ENCODE results near the gene C2orf80.
"Not testable (repeated sequence)": the region's sequence is repeated elsewhere in the genome, so short reads cannot be mapped to it uniquely, and the experiment has no call there.

Gene C2orf80

DNA sequence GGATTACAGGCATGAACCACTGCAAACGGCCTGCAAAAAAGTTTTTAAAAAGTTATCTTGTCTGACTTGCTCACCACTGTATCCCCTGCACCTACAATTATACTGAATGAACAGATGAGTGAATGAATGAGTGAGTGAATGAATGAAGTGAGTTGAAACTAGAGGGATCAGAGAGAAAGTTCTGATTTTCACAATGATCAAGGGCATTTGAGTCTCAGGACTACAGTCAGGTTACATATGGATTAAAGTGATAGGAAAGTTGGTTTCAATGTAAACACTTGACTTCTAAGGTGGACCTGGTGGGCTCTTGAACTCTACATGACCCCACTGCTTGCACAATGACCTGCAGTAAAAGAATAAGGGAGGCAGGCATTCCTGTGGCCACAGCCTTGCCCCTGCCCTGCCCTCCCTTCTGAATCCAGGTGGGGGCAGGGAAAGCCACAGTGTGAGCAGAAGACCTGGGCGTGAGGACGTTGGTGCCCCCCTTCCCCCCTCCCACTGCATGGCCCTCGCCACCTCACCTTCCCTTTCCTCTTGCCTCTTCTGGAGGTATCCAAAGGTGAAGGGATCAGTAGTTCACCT, 10.7 kb downstream of the C2orf80 start:
- DNase-seq (ENCODE audit: low read depth), result no peak

DNA sequence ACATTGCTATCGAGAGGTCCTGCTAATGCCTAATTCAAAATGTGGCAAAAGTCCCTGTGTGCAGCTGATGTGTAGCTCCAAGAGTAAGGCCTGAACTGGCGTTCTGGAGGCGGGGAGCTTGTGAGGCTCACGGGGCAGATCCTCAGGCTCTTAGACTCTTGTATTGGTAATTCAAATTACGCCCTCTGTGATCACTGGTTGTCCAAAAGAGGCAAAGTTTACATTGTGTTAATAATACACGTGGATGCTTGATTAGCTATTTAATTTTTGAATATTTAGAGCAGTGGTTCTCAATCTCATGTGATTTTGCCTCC, 14.0 kb downstream of the C2orf80 start:
- DNase-seq (ENCODE audit: low read depth), result no peak

DNA sequence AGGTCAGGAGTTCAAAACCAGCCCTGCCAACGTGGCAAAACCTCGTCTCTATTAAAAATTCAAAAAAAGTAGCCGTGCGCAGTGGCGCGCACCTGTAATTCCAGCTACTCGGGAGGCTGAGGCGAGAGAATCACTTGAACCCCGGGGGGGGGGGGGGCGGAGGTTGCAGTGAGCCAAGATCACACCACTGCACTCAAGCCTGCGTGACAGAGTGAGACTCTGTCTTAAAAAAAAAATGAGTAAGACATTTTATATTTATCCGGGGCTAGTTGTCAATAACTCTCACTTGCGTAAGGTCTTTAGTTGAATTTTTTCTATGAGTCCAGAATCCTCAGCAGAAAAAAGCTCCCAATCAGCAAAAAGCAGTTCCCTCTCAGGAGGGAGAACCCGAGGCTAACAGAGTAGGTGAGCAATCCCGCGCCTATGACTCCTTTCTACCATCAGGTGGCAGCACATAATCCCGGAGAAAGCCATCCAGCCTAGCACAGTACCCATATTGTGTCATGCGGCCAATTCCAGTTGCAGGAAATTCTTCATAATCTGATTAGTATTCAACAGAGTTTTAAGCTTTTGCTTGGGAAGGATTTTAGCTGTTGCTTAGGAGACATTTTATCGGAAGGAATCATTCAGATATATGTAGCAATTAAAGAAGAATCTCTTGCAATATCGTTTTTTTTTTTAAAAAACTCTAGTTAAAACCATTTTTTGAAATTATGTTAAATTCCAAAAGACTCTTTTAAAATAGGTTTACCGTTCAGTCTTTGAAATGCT, 14.6 kb downstream of the C2orf80 start:
- peak; percentile 69 for DNase-seq (ENCODE audit: low read depth)

DNA sequence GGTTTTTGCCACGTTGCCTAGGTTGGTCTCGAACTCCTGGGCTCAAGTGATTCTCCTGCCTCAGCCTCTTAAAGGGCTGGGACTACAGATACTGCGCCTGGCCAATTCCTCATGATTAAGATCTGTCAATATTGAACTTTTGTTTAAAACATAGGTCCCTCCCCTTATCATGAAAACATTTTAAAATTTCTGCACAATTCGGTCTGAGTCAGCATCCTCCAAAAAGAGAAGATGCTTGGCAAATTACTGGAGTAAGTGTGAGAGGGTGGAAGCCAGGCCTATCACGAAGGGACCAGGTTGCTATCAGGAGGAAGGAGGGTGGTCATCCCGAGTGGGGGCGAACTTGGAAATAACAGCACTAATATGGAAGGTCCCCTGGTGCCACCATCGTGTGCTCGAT, 15.7 kb downstream of the C2orf80 start:
- DNase-seq (ENCODE audit: low read depth), result no peak

DNA sequence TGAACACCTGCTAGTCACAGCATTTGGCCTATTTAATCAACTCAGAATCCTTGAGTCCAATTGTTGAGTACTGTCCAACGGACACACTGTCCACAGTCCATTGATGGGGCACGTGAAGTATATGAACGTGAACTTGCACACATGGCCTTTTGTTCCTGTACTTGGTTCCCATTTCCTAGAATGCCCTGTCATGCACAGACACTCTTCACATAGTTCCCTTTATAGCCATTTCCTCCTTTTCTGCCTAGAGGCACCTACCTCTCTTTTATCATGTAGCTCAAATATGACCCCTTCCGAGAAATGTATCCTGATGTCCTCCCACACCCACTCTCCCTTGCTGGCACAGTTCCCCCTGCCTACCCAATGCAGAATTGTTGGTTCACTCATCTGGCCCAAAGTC, 17.7 kb downstream of the C2orf80 start:
- no peak for DNase-seq (ENCODE audit: low read depth)

DNA sequence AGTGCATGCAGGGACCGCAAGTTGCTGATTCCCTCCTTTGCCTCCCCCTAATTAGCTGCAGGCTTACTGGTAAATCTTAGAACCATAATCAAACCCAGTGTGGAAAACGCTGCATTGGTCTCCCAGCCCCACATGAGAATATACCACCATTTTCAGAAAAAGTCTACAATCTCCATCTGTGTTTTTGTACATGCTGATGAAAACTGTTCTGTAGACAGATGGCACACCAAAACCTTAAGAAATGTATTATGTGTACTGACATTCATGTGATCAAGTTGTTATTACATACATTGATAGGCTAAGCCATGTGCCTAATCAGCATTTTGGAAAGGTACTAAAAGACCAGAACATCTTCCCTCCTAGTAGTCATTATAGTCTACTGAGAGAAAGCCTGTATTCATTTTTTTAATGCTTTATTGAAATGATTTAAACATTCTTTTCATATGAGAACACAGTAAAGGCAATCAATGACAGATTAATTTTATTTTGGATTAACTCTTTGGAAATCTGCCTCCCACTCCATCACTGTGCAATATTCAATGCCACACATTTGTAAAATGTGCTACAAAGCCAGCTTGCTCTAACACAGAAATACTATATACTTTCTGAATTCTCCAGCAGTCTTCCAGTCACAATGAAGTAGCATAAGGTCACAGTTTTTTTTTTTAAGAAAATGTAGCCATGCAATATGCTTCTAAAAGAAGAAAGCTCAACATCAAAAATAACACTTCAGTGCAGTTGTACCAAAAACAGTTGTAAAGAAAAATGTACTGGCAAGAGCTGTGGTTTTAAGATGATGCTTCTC, 24.7 kb downstream of the C2orf80 start:
- DNase-seq (ENCODE audit: low read depth), result no peak

DNA sequence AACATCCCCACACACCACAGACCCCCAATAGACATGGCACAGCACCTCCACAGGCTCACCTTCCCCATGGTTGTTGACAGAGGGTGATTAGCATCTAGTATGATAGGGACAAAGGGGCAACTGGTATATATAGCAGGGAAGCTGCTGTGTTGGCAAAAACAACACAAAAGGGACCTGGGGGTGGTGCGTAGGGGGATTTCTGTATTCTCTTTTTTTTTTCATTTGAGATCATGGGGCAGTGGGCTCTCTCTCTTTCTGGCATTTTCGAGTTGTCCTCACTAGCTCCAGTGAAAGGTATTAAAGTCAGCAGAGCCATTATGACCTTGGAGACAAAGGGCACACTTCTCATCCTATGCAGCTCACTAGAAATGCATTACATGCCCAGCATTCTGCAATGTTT, 26.3 kb downstream of the C2orf80 start, which contains the start of gene CRYGA:
Gene CRYGA, minus strand, starts transcription at position 101 of the 400 bp plus-strand sequence. Its CDS starts 33 bp downstream, at position 68.
- no peak for DNase-seq (ENCODE audit: low read depth)

DNA sequence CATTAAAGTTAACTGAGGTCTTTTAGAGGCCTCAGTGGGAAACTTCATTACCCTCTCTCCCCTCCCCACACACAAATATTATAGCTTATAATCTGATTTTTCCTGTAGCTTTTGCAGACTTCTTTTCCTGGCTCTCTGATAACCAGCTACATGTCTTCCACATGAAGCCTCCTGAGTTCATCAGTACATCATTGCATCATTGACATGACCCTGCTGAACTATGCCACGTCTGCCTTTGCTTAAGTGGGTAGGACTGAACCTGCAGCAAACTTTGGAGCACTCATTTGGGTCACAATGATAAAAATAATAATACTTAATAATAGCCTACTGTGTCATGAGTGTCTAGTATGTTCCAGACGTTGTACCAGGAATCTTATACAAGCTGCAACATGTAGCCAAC, 33.4 kb downstream of the C2orf80 start:
- DNase-seq (ENCODE audit: low read depth), result no peak

DNA sequence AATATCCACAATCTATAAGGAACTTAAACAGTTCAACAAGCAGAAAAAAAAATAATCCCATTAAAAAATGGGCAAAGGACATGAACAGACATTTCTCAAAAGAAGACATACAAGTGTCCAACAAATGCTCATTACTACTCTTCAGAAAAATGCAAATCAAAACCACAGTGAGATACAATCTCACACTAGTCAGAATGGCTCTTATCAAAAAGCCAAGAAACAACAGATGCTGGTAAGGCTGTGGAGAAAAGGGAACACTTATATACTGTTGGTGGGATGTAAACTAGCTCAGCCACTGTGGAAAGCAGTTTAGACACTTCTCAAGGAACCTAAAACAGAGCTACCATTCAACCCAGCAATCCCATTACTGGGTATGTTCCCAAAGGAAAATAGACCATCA, 36.7 kb downstream of the C2orf80 start:
- DNase-seq (ENCODE audit: low read depth), result no peak

DNA sequence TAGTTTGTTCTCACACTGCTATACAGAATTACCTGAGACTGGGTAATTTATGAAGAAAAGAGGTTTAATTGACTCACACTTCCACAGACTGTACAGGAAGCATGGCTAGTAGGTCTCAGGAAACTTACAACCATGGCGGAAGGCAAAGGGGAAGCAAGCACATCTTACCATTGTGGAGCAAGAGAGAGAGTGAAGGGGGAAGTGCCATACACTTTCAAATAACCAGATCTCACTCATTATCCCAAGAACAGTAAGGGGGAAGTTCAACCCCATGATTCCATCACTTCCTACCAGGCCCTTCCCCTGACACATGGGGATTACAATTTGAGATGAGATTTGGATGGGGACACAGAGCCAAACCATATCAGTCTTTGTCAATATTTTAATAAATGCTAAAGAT, 38.9 kb downstream of the C2orf80 start:
- DNase-seq (ENCODE audit: low read depth), result no peak

DNA sequence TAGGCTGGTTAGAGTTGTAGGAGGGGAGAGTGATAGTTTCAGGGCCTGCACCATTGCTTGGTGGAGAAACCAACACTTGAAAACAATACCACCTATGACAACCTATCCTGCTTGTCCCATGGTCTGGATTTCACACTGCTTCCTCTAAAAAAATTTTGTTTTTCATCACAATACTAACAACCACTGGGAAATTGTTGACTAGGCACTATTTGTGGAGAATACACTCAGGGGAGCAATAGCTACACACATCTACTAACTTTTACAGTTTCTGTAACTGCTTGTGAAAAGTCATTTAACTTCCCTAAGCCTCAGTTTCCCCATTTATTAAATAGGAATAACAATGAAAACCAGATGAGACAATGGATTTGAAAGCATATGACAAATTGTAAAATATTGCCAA, 39.7 kb downstream of the C2orf80 start:
- DNase-seq (ENCODE audit: low read depth), result no peak

DNA sequence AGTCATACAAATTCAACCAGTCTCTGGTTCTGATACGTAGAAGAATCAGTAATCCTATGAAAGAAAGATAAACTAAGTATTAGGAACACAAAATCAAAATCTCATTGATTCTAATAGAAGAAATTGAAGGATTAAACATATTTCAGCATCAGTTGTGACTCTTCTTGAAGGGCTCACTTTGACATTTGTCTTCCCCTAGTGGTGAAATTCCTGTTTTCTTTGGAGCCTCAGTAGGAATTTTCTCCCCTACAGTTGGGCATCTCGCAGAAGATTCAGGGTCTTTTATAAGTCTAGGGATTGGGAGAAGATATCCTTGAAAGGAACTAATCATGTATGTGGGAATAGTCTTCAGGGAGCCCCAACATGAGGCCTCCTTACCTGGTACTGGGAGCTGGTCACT, 41.0 kb downstream of the C2orf80 start:
- no peak for DNase-seq (ENCODE audit: low read depth)

DNA sequence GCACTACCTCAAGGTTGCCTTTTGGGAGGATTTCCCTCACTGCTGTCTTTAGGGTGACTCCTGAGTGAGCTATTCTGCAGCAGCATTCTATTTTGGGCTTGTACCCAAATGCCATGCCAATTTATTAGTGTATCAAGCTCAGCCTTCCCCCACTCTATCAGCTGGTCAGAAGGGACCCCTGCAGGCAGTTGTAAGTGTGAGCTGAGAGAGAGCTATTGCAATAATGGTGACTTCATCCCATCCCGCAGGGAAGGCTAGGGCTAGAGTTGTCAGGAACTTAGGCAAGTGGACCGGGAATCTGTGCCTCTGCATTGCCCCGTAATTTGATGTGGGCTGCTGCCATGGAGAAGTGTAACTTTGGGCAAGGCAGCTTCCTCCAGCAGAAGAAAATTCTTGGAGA, 42.1 kb downstream of the C2orf80 start:
- DNase-seq (ENCODE audit: low read depth), result no peak

DNA sequence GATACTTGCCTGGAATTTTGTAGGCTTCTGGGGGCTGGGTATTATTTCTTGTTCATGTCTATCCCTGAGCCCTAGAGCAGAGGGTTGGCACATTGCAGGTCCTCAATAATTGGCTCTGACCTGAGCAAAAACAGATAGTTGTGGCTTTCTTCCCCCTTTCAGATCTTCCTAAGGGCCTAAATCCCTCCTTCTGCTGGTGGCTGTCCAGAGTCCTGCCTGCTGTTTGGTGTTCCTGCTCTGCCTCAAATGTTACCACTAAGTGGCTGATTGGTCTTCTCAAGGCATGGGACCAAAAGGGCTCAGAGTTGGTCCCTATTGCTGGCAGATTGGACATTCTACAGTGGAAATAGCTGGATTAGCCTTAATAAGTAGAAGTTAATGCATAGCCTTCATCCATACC, 42.8 kb downstream of the C2orf80 start:
- no peak for DNase-seq (ENCODE audit: low read depth)

DNA sequence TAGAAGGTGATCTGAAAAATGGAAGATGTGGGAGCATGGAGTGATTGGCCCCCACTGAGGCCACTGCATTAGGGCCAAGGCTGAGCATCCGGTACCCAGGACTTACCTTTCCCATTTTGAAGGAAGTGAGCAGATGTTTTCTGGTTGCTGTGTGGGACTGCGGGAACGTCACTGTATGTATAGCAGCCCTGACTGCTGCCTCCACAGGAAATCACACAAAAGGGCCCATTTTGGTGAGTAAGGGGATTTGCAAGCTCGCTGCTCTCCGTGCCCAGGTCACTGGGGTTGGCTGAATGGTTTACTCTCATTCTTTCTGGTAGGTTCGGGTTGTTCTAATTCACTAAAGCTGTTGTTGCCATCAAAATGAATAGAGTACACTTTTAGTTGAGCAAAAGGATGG, 43.8 kb downstream of the C2orf80 start, which contains the start of gene CRYGB:
Gene CRYGB, minus strand, starts transcription at position 153 of the 400 bp plus-strand sequence. Its CDS starts 38 bp downstream, at position 115.
- no peak for DNase-seq (ENCODE audit: low read depth)

DNA sequence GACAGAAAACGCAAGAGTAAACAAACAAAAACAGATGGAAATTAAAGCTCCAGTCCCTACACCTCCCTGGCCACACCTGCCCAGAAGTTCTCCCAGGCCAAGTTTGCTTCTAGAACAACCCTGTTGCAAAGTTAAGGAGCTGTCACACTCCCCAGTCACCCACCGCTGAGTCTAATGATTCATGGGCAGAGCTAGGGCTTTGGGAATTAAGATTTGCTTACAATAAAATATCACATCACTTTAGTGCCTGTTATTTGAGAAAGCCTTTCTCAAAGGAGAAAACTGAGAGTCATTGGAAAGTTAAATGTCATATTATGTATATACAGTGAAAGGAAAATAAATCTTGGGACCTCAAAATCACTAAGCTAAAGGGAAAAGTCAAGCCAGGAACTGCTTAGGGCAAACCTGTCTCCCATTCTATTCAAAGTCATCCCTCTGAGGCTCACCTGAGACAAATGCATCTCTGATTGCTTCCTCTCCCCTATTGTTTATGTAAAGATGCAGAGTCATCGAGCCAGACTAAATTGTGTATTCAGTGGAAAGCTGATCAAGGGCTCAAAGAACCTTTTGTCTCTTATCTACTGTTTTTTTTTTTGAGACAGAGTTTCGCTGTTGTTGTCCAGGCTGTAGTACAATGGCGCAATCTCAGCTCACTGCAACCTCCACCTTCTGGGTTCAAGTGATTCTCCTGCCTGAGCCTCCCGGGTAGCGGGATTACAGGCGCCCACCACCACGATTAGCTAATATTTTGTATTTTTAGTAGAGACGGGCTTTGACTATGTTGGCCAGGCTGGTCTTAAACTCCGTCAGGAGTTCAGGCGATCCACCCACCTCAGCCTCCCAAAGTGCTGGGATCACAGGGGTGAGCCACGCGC, 46.7 kb downstream of the C2orf80 start:
- DNase-seq (ENCODE audit: low read depth), result no peak

DNA sequence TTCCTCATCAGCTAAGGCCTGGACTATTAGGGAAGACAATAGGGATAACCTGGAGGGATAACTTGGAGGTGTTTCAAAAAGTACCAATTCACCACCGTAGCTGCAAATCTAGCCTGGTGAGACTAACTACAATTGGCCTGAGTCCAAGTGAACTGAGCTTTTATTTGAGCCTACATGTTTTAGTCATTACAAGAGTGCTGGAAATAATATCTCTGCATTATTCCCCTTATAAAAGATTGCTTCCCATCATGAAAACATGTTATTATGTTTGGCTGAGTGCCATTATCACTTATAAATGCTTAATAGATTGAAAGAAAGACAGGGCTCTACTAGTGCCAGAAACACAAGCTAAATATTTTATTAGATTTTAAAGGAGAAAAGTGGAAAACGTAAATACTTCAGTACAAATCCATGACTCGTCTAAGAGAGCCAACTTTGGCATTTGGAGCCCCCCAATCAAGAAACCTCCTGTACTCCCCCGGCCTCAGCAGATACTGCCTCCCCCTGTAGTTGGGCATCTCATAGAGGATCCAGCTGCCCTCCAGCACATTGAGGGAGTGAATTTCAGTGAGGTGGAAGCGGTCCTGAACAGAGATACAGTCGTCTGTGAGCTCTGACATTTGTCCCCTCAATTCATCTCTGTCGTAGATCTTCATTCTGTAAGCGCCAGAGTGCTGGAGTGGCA, 47.4 kb downstream of the C2orf80 start:
- no peak for DNase-seq (ENCODE audit: low read depth)

DNA sequence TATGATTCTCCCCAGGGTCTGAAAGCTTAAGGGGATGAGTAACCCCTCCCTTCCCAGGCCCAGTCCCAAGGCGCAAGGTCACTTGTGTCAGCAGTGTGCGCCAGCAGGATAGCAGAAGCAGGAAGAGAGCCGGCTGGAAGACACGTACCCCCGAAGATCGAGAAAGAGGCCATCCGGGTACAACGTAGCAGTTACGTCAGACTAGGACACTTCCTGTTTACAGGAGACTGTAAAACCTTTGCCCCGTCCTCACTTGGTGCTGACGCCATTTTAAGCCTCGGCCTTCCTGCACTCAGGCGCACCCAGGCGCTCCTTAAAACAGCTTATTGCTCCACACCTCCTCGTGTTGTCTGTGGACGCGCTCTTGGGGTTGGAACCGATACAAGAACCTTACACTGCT, 50.4 kb downstream of the C2orf80 start:
- no peak for DNase-seq (ENCODE audit: low read depth)

DNA sequence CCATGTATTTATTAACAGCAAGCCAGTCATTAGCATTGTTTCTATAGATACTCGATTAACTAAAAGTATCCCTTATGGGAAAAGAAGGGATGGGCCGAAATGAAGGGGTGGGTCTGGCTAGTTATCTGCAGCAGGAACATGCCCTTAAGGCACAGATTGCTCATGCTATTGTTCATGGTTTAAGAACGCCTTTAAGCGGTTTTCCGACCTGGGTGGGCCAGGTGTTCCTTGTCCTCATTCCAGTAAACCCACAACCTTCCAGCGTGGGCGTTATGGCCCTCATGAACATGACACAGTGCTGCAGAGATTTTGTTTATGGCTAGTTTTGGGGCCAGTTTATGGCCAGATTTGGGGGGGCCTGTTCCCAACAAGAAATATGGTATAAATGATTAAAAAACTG, 51.5 kb downstream of the C2orf80 start:
- DNase-seq (ENCODE audit: low read depth), result not testable (repeated sequence)

DNA sequence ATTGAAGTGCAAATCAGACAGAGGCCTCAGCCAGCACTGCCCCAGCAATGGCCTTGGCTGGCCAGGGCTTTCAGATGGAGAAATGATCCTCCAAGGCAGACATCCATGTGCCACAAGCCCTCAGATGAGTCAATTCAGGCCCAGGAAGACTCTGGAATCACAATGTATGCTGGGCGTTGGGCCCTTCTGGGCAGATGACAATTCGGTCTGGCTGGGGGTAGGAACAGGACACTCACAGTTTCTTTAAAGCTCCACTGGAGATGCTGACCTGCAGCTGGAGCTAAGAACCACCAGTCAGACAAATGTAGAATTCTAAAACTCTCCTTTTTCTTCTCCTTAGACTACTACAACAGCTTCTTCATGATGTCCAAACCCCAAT, 53.1 kb downstream of the C2orf80 start:
- DNase-seq (ENCODE audit: low read depth), result no peak
